H1 (cell line): ENCODE measurements around the gene ABCG5. TPM values are rescaled to one million over a fixed set of nuclear protein-coding genes. Genes with fewer than 3 reads are reported as not detected.

Experiments
- CTCF ChIA-PET: fragments of 300-600 bp; sonication (Branson Sonifier 250); formaldehyde crosslinking; loops from one replicate; lab custom pipeline; 2021; ENCODE audit not compliant: partially characterized antibody; lab: Charles Lee
- POLR2A ChIA-PET: fragments of 300-600 bp; sonication (Branson Sonifier 250); formaldehyde crosslinking; loops from one replicate; lab custom pipeline; 2021; ENCODE audit warnings: inconsistent platforms; ENCODE audit not compliant: partially characterized antibody; lab: Charles Lee
- DNase-seq, 2 experiments: peaks; one replicate each; pipeline versions ENCODE4 v3.0.0 to v3.0.0-alpha.2; 2010 to 2022; ENCODE audit warnings: low spot score in 2 of 2, low read depth in 1 of 2, mixed read lengths in 1 of 2
- FAIRE-seq: peaks from 2 replicates; lab custom pipeline; 2011; peaks lifted over from hg19 to GRCh38; lab: Jason Lieb, UNC
- H2AFZ ChIP-seq: 2 replicates; pipeline ENCODE4 v1.8.1; 2012; ENCODE audit warnings: low read length, inconsistent platforms
- H2AK5ac ChIP-seq: 2 replicates; pipeline ENCODE4 v1.6.1; 2013; ENCODE audit warnings: low read depth, low read length
- H2BK120ac ChIP-seq: replicated peaks from 2 replicates; pipeline ENCODE3; 2013; ENCODE audit warnings: low read depth, low read length, inconsistent platforms
- H2BK12ac ChIP-seq: 2 replicates; pipeline ENCODE4 v1.6.1; 2013; ENCODE audit warnings: low read depth, low read length
- H2BK15ac ChIP-seq: 2 replicates; pipeline ENCODE4 v1.6.1; 2013; ENCODE audit warnings: low read length
- H2BK20ac ChIP-seq: 2 replicates; pipeline ENCODE4 v1.6.1; 2013; ENCODE audit warnings: low read length
- H2BK5ac ChIP-seq: 2 replicates; pipeline ENCODE4 v1.6.1; 2013; ENCODE audit warnings: low read depth, low read length
- H3K14ac ChIP-seq: 2 replicates; pipeline ENCODE4 v1.6.1; 2013; ENCODE audit warnings: inconsistent platforms; ENCODE audit not compliant: insufficient read length
- H3K18ac ChIP-seq: 2 replicates; pipeline ENCODE4 v1.6.1; 2013; ENCODE audit warnings: low read length; ENCODE audit errors: extremely low read depth
- H3K23ac ChIP-seq: 2 replicates; pipeline ENCODE4 v1.6.1; 2013; ENCODE audit warnings: inconsistent platforms; ENCODE audit not compliant: insufficient read length
- H3K23me2 ChIP-seq: 2 replicates; pipeline ENCODE4 v1.6.1; 2013; ENCODE audit warnings: low read depth, low read length
- H3K27ac ChIP-seq: 2 replicates; pipeline ENCODE4 v1.6.1; 2011; ENCODE audit warnings: low read depth, low read length, inconsistent platforms
- H3K27me3 ChIP-seq, 4 experiments: replicated peaks in 1 of 4; 1 replicate in 1 of 4; 2 replicates in 3 of 4; pipeline versions ENCODE4 v1.6.1 to v1.8.1; 2011 to 2013; ENCODE audit warnings: low read length in 3 of 4, mild to moderate bottlenecking in 3 of 4, inconsistent platforms in 2 of 4, mixed read lengths in 2 of 4, moderate library complexity in 1 of 4; ENCODE audit not compliant: control insufficient read depth in 3 of 4, insufficient read depth in 3 of 4; ENCODE audit errors: extremely low read depth in 1 of 4
- H3K36me3 ChIP-seq, 4 experiments: 2 replicates each; pipeline versions ENCODE4 v1.6.1 to v1.8.1; 2011 to 2013; ENCODE audit warnings: mild to moderate bottlenecking in 4 of 4, low read length in 3 of 4, moderate library complexity in 2 of 4, control low read depth in 1 of 4, inconsistent platforms in 1 of 4; ENCODE audit not compliant: insufficient read depth in 4 of 4, control insufficient read depth in 2 of 4
- H3K4ac ChIP-seq: replicated peaks from 2 replicates; pipeline ENCODE3; 2013; ENCODE audit warnings: low read length, low read depth, mixed read lengths, inconsistent platforms; ENCODE audit not compliant: insufficient read length
- H3K4me1 ChIP-seq, 4 experiments: replicated peaks in 1 of 4; 1 replicate in 1 of 4; 2 replicates in 3 of 4; pipeline versions ENCODE4 v1.6.1 to v1.8.1; 2011 to 2013; ENCODE audit warnings: low read length in 3 of 4, inconsistent platforms in 2 of 4, mixed read lengths in 1 of 4; ENCODE audit not compliant: insufficient read depth in 4 of 4, control insufficient read depth in 3 of 4
- H3K4me2 ChIP-seq, 2 experiments: 2 replicates each; pipeline versions ENCODE4 v1.6.1 to v1.8.1; 2011 to 2013; ENCODE audit warnings: low read depth in 2 of 2, low read length in 2 of 2, control low read depth in 1 of 2, inconsistent platforms in 1 of 2, mild to moderate bottlenecking in 1 of 2; ENCODE audit not compliant: insufficient read depth in 1 of 2
- H3K4me3 ChIP-seq, 4 experiments: fragments of 200-600, 300-600 bp in 1 of 4; sonication (generic), shearing (Covaris generic), sonication (Bioruptor Twin) in 1 of 4; 2 replicates each; pipeline versions ENCODE4 v1.5.1 to v1.8.1; 2011 to 2016; ENCODE audit warnings: low read length in 4 of 4, low read depth in 3 of 4, control low read depth in 2 of 4, inconsistent platforms in 2 of 4, mild to moderate bottlenecking in 2 of 4, mixed read lengths in 1 of 4, moderate library complexity in 1 of 4; ENCODE audit not compliant: insufficient read depth in 2 of 4; ENCODE audit errors: extremely low read depth in 1 of 4
- H3K56ac ChIP-seq: replicated peaks from 2 replicates; pipeline ENCODE3; 2013; ENCODE audit warnings: low read depth, mild to moderate bottlenecking, mixed read lengths, low read length, inconsistent platforms; ENCODE audit not compliant: insufficient read length
- H3K79me1 ChIP-seq: 2 replicates; pipeline ENCODE4 v1.6.1; 2013; ENCODE audit warnings: low read depth, low read length, control low read depth
- H3K79me2 ChIP-seq, 2 experiments: 2 replicates each; pipeline versions ENCODE4 v1.6.1 to v1.8.1; 2012 to 2013; ENCODE audit warnings: low read length in 2 of 2, mild to moderate bottlenecking in 2 of 2, inconsistent platforms in 1 of 2; ENCODE audit not compliant: insufficient read depth in 2 of 2, control insufficient read depth in 1 of 2
- H3K9ac ChIP-seq, 4 experiments: replicated peaks in 1 of 4; 1 replicate in 1 of 4; 2 replicates in 3 of 4; pipeline versions ENCODE4 v1.6.1 to v1.8.1; 2011 to 2013; ENCODE audit warnings: low read depth in 3 of 4, low read length in 3 of 4, control low read depth in 2 of 4, mild to moderate bottlenecking in 2 of 4, moderate library complexity in 2 of 4, inconsistent platforms in 1 of 4; ENCODE audit errors: extremely low read depth in 1 of 4
- H3K9me3 ChIP-seq, 2 experiments: 2 replicates each; pipeline versions ENCODE4 v1.6.1 to v1.8.1; 2012 to 2013; ENCODE audit warnings: mild to moderate bottlenecking in 2 of 2, moderate library complexity in 2 of 2, control low read depth in 1 of 2, inconsistent platforms in 1 of 2, low read depth in 1 of 2, low read length in 1 of 2, mixed read lengths in 1 of 2; ENCODE audit not compliant: insufficient read depth in 2 of 2
- H4K20me1 ChIP-seq, 2 experiments: replicated peaks in 1 of 2; 2 replicates each; pipeline versions ENCODE3 to v1.8.1; 2011 to 2013; ENCODE audit warnings: inconsistent platforms in 2 of 2, low read length in 2 of 2, mild to moderate bottlenecking in 1 of 2; ENCODE audit not compliant: insufficient read depth in 2 of 2, control insufficient read depth in 1 of 2
- H4K5ac ChIP-seq: 2 replicates; pipeline ENCODE4 v1.6.1; 2013; ENCODE audit warnings: low read length, low read depth, mixed read lengths, inconsistent platforms; ENCODE audit not compliant: insufficient read length
- H4K8ac ChIP-seq: 2 replicates; pipeline ENCODE4 v1.8.0; 2013; ENCODE audit warnings: mild to moderate bottlenecking, moderate library complexity, low read length, inconsistent platforms; ENCODE audit not compliant: insufficient read depth; ENCODE audit errors: extremely low read depth
- H4K91ac ChIP-seq: replicated peaks from 2 replicates; pipeline ENCODE3; 2013; ENCODE audit warnings: low read length, mixed read lengths, inconsistent platforms; ENCODE audit not compliant: insufficient read length
- BACH1 ChIP-seq: IDR thresholded peaks from 2 replicates; pipeline ENCODE4 v1.6.1; 2012; ENCODE audit warnings: low read length, improper control_type of control experiment
- POU5F1 ChIP-seq: IDR thresholded peaks from 2 replicates; pipeline ENCODE4 v1.6.1; 2011; ENCODE audit warnings: low read depth, mild to moderate bottlenecking, low read length, moderate library complexity
- RNF2 ChIP-seq: fragments of 200-900, 300-1000 bp; sonication (generic); IDR thresholded peaks from 2 replicates; pipeline ENCODE4 v1.7.1; 2016; ENCODE audit warnings: borderline replicate concordance, low read depth, mild to moderate bottlenecking, antibody characterized with exemption, low read length; ENCODE audit not compliant: poor library complexity, severe bottlenecking; ENCODE audit errors: missing control alignments
- SIX5 ChIP-seq: IDR thresholded peaks from 2 replicates; pipeline ENCODE4 v1.6.1; 2011; ENCODE audit warnings: mild to moderate bottlenecking, low read depth, low read length
- SUZ12 ChIP-seq: fragments of 200-600 bp; sonication (generic); IDR thresholded peaks from 2 replicates; pipeline ENCODE4 v1.6.1; 2012; ENCODE audit warnings: mild to moderate bottlenecking, inconsistent platforms, low read length, moderate library complexity, mixed read lengths
- YY1 ChIP-seq: IDR thresholded peaks from 2 replicates; pipeline ENCODE4 v1.6.1; 2011; ENCODE audit warnings: low read depth, mild to moderate bottlenecking, low read length
- WGBS, 2 experiments: shearing (Covaris generic) in 1 of 2; methylation state at CpG; one replicate each; pipeline versions ENCODE4 v1.1.6 to v1.1.7; 2013 to 2015; ENCODE audit warnings: low lambda C conversion rate in 2 of 2, mixed read lengths in 2 of 2, inconsistent platforms in 1 of 2, low coverage in 1 of 2, missing lambda C conversion rate in 1 of 2; ENCODE audit not compliant: insufficient replicate concordance in 2 of 2, insufficient coverage in 1 of 2, insufficient read length in 1 of 2; ENCODE audit errors: extremely low coverage in 1 of 2, missing lambda C conversion rate in 1 of 2; 5-methylcytosine and 5-hydroxymethylcytosine counted together
- polyA plus RNA-seq, 7 experiments: library from polyadenylated mRNA; depleted of rRNA in 3 of 7; stranded (reverse) in 5 of 7; unstranded in 2 of 7; fragments of >200 nt in 5 of 7; fragments of 200-250 nt in 2 of 7; gene quantifications; 1 replicate in 5 of 7; 2 replicates in 1 of 7; 4 replicates in 1 of 7; pipeline versions ENCODE4 v1.2.1 to v1.2.3, GENCODE V29; 2011 to 2013; ENCODE audit warnings: missing spikeins in 2 of 7, mixed read lengths in 2 of 7
- total RNA-seq: library from RNA; stranded (reverse); fragmentation: NEBNext Ultra II Directional; extraction: Animal tissue kit (Norgen Biotek cat#: 25700); gene quantifications from 2 replicates; pipeline ENCODE4 v1.2.1, GENCODE V29; 2021

The ABCG5 gene
- total and polyA plus RNA-seq, 2 of the 8 experiments (the other 6 are each of a cell fraction or from before 2014, with no cell fraction given), result not detected

DNA sequence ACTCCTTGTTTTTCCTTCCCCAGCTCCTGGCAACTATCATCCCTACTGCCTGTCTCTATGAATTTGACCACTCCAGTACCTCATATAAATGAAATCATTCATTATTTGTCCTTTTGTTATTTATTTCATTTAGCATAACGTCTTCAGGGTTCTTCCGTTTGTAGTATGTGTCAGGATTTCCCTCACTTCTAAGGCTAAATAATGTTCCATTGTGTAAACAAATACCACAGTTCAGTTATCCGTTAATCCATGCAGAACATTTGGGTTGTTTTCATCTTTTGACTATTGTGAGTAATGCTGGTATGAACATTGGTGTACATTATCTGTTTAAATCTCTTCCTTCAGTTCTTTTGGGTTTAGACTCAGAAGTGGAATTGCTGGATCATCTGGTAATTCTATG lies 46.0 kb downstream of the ABCG5 start:
- 90% methylated on average over 3 of the region's 3 CpGs; no CpG with 5 or more reads in 1 of the 2 experiments for WGBS, 2 experiments
- H4K91ac ChIP-seq, result no peak overlapping the region
- H4K20me1 ChIP-seq, result no peaks in the 10 kb centered on the region
- H2BK20ac ChIP-seq, result no peak overlapping the region
- no peaks in the 10 kb centered on the region for H3K79me1 ChIP-seq
- H3K4me2 ChIP-seq, result no peak overlapping the region
- ChIA-PET POLR2A (no interaction called here), CTCF (no interaction called here)
- no peak overlapping the region for H3K18ac ChIP-seq
- no peak overlapping the region for H2BK5ac ChIP-seq
- FAIRE-seq (no peak), DNase-seq (no peak)
- no peak overlapping the region for H2BK15ac ChIP-seq
- no peak overlapping the region for H4K8ac ChIP-seq
- no peak overlapping the region for H3K4me3 ChIP-seq
- no peak overlapping the region for H3K23ac ChIP-seq
- no peaks in the 10 kb centered on the region for H3K79me2 ChIP-seq
- no peaks in the 10 kb centered on the region for H3K27me3 ChIP-seq
- no peak overlapping the region for H3K4ac ChIP-seq
- H3K4me1 ChIP-seq, result no peaks in the 10 kb centered on the region
- H3K27ac ChIP-seq, result no peak overlapping the region
- H2AFZ ChIP-seq, result no peak overlapping the region
- no peak overlapping the region for H4K5ac ChIP-seq
- H2AK5ac ChIP-seq, result no peak overlapping the region
- H3K56ac ChIP-seq, result no peak overlapping the region
- H2BK120ac ChIP-seq, result no peak overlapping the region
- no peaks in the 10 kb centered on the region for H3K9me3 ChIP-seq
- H3K9ac ChIP-seq, result no peak overlapping the region
- no peaks in the 10 kb centered on the region for H3K23me2 ChIP-seq
- no peak overlapping the region for H2BK12ac ChIP-seq
- H3K36me3 ChIP-seq, result no peaks in the 10 kb centered on the region; a peak in 1 of 8 replicates
- H3K14ac ChIP-seq, result no peak overlapping the region
- TF ChIP-seq BACH1 (no peak), POU5F1 (no peak), SIX5 (no peak), RNF2 (no peak), YY1 (no peak), SUZ12 (no peak)
